Naive B cell (primary cell): Measurements from ENCODE around the gene ITGA7. TPM values are rescaled to one million over a fixed set of nuclear protein-coding genes. Genes with fewer than 3 reads are reported as not detected.

ENCODE experiments used
- ATAC-seq, 2 donors: fragments of 150-1000 bp; cut with Tn5 transposase; 2 replicates each; pipeline ENCODE4 v1.10.0; 2021; ENCODE audit warnings: low read depth in 2 of 2, mild to moderate bottlenecking in 2 of 2, moderate library complexity in 2 of 2
- DNase-seq: peaks from one replicate; pipeline ENCODE4 v3.0.0; 2022
- H3K27ac Mint-ChIP-seq, 6 donors: one replicate each; pipeline ENCODE4 v1.8.0; 2020 to 2022; ENCODE audit warnings: mild to moderate bottlenecking in 6 of 6, mixed read lengths in 6 of 6, moderate library complexity in 5 of 6, inconsistent platforms in 2 of 6
- H3K27me3 Mint-ChIP-seq, 3 donors: one replicate each; pipeline ENCODE4 v1.8.0; 2021 to 2022; ENCODE audit warnings: mixed read lengths in 3 of 3, mild to moderate bottlenecking in 1 of 3
- H3K36me3 Mint-ChIP-seq, 2 donors: one replicate each; pipeline ENCODE4 v1.8.0; 2020 to 2022; ENCODE audit warnings: mixed read lengths in 2 of 2, inconsistent platforms in 1 of 2, mild to moderate bottlenecking in 1 of 2
- H3K4me1 Mint-ChIP-seq, 3 donors: one replicate each; pipeline ENCODE4 v1.8.0; 2020 to 2022; ENCODE audit warnings: mixed read lengths in 3 of 3, inconsistent platforms in 1 of 3, mild to moderate bottlenecking in 1 of 3, moderate library complexity in 1 of 3
- H3K4me3 Mint-ChIP-seq, 8 donors: one replicate each; pipeline ENCODE4 v1.8.0; 2020 to 2022; ENCODE audit warnings: mild to moderate bottlenecking in 8 of 8, mixed read lengths in 8 of 8, moderate library complexity in 8 of 8, inconsistent platforms in 2 of 8
- H3K9me3 Mint-ChIP-seq, 7 donors: one replicate each; pipeline ENCODE4 v1.8.0; 2020 to 2022; ENCODE audit warnings: mixed read lengths in 7 of 7, mild to moderate bottlenecking in 5 of 7, inconsistent platforms in 2 of 7, moderate library complexity in 1 of 7
- polyA plus RNA-seq, 6 donors: library from polyadenylated mRNA; unstranded; fragments of 300-500 nt; fragmentation: Illumina TruSeq; gene quantifications; one replicate each; pipeline ENCODE4 v1.2.3, GENCODE V29; 2021; ENCODE audit warnings: low read depth in 6 of 6

ITGA7 gene
- polyA plus RNA-seq, 6 donors from 2014 or later: 0.14 to 0.36 TPM; not detected in 4

- peaks cover 14 to 30% (median 20%) of the 10 kb centered on the region in 3 donors for H3K27me3 Mint-ChIP-seq
- H3K36me3 Mint-ChIP-seq: no peaks in the 10 kb centered on the region
- peaks cover 27 to 31% (median 30%) of the 10 kb centered on the region in 3 donors for H3K4me1 Mint-ChIP-seq
- peak overlapping the region in 2 of 6 donors; percentile 8 to 47 for H3K27ac Mint-ChIP-seq
- H3K9me3 Mint-ChIP-seq: no peaks in the 10 kb centered on the region
- peak overlapping the region; percentile 77 to 95 (median 92) for H3K4me3 Mint-ChIP-seq
- DNase-seq (no peak), ATAC-seq (no peak)
These were observed 1.1 kb upstream of the ITGA7 start for GRCh38 chr12:55708695-55709233.

GRCh38 chr12:55707219-55707671, 459 bp downstream of the ITGA7 start:
- Mint-ChIP-seq H3K27me3 (peaks cover 18 to 32% (median 30%) of the 10 kb centered on the region in 3 donors), H3K4me3 (peak overlapping the region; percentile 77 to 94 (median 88)), H3K36me3 (no peaks in the 10 kb centered on the region), H3K27ac (no peak overlapping the region), H3K4me1 (peaks cover 27 to 37% (median 30%) of the 10 kb centered on the region in 3 donors), H3K9me3 (no peaks in the 10 kb centered on the region)
- ATAC-seq (no peak), DNase-seq (no peak)

DNA sequence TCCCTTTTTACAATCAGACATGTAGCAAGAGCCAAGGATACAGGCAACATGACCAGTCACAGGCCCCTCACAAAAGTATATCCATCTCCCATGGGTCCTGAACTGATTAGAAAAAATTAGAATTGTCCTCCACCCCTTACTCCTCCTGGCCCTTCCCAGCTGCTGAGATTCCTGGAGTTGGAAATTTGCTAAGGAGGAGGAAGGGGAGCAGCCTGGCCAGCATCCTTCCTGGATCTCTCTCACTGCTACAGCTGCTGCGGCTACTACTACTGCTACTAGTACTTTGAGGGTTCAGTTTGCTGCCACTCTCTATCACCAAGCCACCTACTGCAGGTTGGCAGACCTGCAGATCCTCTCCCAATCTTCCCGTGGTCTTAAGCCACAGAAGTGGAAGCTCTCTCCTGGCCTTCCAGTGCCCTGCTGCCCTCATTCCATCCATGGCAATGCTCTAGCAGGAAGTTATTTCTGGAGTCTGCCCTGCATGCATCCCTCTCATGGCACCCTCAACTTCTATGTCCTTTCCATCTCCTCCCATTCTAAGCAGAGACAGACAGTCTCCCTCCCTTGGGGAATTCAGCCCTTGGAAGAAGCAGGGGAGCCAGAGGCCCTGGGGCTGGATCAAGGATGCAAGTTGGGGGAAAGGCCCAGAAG, 1.0 kb downstream of the ITGA7 start:
- H3K27me3 Mint-ChIP-seq: peaks cover 18 to 32% (median 30%) of the 10 kb centered on the region in 3 donors
- peaks cover 27 to 37% (median 30%) of the 10 kb centered on the region in 3 donors for H3K4me1 Mint-ChIP-seq
- H3K36me3 Mint-ChIP-seq: no peaks in the 10 kb centered on the region
- H3K27ac Mint-ChIP-seq: peak overlapping the region in 2 of 6 donors; percentile 33 to 52
- no peaks in the 10 kb centered on the region for H3K9me3 Mint-ChIP-seq
- peak overlapping the region; percentile 77 to 94 (median 88) for H3K4me3 Mint-ChIP-seq
- no peak for ATAC-seq
- DNase-seq: no peak

DNA sequence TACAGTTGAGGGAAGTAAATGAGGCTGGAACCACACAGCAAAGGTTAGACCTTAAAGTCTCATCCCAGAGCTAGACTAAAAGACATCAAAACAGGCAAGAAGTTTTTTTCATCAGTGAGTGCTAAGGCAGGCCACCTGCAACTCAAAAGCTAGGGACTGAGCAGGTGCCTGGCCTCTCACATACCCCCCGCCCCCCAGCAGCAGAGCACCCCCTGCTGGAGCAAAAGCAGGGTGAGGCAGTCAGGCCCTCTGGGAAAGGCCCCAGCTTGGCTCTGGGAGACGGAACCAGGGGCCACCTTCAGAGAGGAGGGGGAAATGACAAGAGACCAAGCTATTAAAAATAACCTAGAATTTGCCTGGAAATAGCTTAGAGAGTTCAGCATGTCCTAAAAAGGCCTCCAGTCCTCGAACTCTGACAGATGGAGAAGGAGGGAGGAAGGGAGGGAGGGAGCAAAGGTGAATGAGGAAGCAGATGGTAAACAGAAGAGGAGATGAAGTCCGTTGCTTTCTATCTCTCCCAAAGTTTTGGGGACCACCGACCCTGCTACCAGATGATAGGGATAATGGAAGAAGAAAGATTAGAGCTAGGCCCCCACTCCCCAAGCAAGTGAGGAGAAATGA, 1.8 kb downstream of the ITGA7 start:
- Mint-ChIP-seq H3K36me3 (no peaks in the 10 kb centered on the region), H3K27ac (peak overlapping the region in 2 of 6 donors; percentile 20 to 52), H3K4me3 (peak overlapping the region in 6 of 8 donors; percentile 46 to 94 (median 69)), H3K9me3 (no peaks in the 10 kb centered on the region), H3K4me1 (peaks cover 27 to 37% (median 30%) of the 10 kb centered on the region in 3 donors), H3K27me3 (peaks cover 18 to 32% (median 30%) of the 10 kb centered on the region in 3 donors)
- DNase-seq (no peak), ATAC-seq (peak; percentile 72 to 73)

GRCh38 chr12:55704824-55705718, 2.6 kb downstream of the ITGA7 start:
- Mint-ChIP-seq H3K27me3 (peaks cover 18 to 34% (median 29%) of the 10 kb centered on the region in 3 donors), H3K4me3 (peak overlapping the region in 1 of 8 donors; percentile 70), H3K36me3 (no peaks in the 10 kb centered on the region), H3K27ac (no peak overlapping the region), H3K4me1 (peaks cover 27 to 37% (median 30%) of the 10 kb centered on the region in 3 donors), H3K9me3 (no peaks in the 10 kb centered on the region)
- no peak for DNase-seq
- ATAC-seq: no peak

GRCh38 chr12:55703901-55704761, 3.6 kb downstream of the ITGA7 start:
- ATAC-seq (no peak), DNase-seq (no peak)
- H3K27me3 Mint-ChIP-seq: peaks cover 13 to 32% (median 19%) of the 10 kb centered on the region in 3 donors
- H3K27ac Mint-ChIP-seq: no peak overlapping the region
- no peak overlapping the region for H3K4me3 Mint-ChIP-seq
- no peaks in the 10 kb centered on the region for H3K9me3 Mint-ChIP-seq
- H3K36me3 Mint-ChIP-seq: no peaks in the 10 kb centered on the region
- H3K4me1 Mint-ChIP-seq: peaks cover 24 to 35% (median 29%) of the 10 kb centered on the region in 3 donors

- ATAC-seq (no peak), DNase-seq (no peak)
- H3K27ac Mint-ChIP-seq: no peak overlapping the region
- H3K36me3 Mint-ChIP-seq: no peaks in the 10 kb centered on the region
- no peaks in the 10 kb centered on the region for H3K9me3 Mint-ChIP-seq
- peaks cover 16 to 26% (median 20%) of the 10 kb centered on the region in 3 donors for H3K4me1 Mint-ChIP-seq
- H3K27me3 Mint-ChIP-seq: peaks cover 6 to 30% (median 11%) of the 10 kb centered on the region in 3 donors
- H3K4me3 Mint-ChIP-seq: no peak overlapping the region
These were observed 4.4 kb downstream of the ITGA7 start for GRCh38 chr12:55703288-55703687.

DNA sequence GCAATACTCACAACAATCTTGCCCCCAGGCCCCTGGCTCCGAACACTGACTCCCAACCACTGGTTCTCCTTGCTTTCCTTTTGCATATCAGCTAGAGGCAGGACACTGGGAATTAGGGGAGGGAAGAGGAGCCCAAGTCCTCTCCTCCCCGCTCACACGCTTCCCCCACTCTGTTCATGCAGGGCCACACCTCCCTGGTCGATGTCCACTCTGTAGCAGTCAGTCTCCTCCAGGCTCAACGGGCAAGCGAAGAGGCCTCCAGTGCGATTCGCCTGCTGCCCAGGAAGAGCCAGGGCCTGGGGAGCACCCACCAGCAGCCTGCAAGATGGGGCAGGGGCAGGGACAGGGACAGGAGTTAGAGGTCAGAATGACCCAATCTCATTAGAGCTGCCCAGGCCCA, 4.8 kb downstream of the ITGA7 start:
- Mint-ChIP-seq H3K27ac (no peak overlapping the region), H3K27me3 (peaks cover 4 to 28% (median 7%) of the 10 kb centered on the region in 3 donors), H3K36me3 (no peaks in the 10 kb centered on the region), H3K4me3 (no peak overlapping the region), H3K9me3 (no peaks in the 10 kb centered on the region), H3K4me1 (peaks cover 12 to 22% (median 16%) of the 10 kb centered on the region in 3 donors)
- no peak for ATAC-seq
- DNase-seq: no peak

GRCh38 chr12:55700255-55701018, 7.3 kb downstream of the ITGA7 start:
- ATAC-seq: no peak
- Mint-ChIP-seq H3K9me3 (no peaks in the 10 kb centered on the region), H3K4me1 (peaks cover 0 to 10% (median 0%) of the 10 kb centered on the region in 3 donors), H3K4me3 (no peak overlapping the region), H3K27me3 (peaks cover 4 to 43% (median 12%) of the 10 kb centered on the region in 3 donors), H3K36me3 (no peaks in the 10 kb centered on the region), H3K27ac (peak overlapping the region in 1 of 6 donors; percentile 52)
- DNase-seq: no peak

- Mint-ChIP-seq H3K27me3 (peaks cover 4 to 49% (median 12%) of the 10 kb centered on the region in 3 donors), H3K9me3 (no peaks in the 10 kb centered on the region), H3K27ac (peak overlapping the region in 1 of 6 donors; percentile 52), H3K4me1 (peaks cover 0 to 10% (median 0%) of the 10 kb centered on the region in 3 donors), H3K36me3 (no peaks in the 10 kb centered on the region), H3K4me3 (no peak overlapping the region)
- ATAC-seq (no peak), DNase-seq (no peak)
These were observed 8.1 kb downstream of the ITGA7 start for GRCh38 chr12:55699471-55700055.

DNA sequence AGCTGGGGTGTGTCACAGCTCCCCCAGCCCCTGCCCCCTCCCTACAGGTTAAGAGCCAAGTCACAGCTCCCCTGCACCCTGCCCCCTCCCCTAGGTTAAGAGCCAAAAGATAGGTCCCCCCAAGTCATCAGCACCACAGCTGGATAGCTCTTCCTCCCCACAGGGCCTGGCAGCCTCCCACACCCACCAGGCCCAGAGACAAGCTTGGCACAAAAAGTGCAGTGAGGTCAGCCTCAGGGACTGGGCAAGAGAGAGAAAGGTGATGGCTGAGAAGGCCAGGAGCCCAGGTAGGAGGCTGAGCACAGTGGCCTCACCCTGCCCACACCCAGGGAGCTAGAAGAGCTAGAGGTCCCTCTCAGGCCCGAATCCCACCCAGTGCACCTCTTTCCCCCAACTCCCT, 8.7 kb downstream of the ITGA7 start:
- no peak overlapping the region for H3K27ac Mint-ChIP-seq
- H3K9me3 Mint-ChIP-seq: no peaks in the 10 kb centered on the region
- DNase-seq: no peak
- H3K4me3 Mint-ChIP-seq: no peak overlapping the region
- no peak for ATAC-seq
- H3K27me3 Mint-ChIP-seq: peaks cover 4 to 49% (median 12%) of the 10 kb centered on the region in 3 donors
- peaks cover 0 to 10% (median 0%) of the 10 kb centered on the region in 3 donors for H3K4me1 Mint-ChIP-seq
- no peaks in the 10 kb centered on the region for H3K36me3 Mint-ChIP-seq
